Measurements from ENCODE around the gene FMNL1.

The FMNL1 gene

GRCh38 chr17:45256114-45256966, 34.7 kb downstream of the FMNL1 start:
- Histone ChIP-seq H3K9ac (ENCODE audit: insufficient read length, low read depth) (no peak overlapping the region), H3K27me3 (ENCODE audit: insufficient read depth, insufficient read length) (peaks cover 4% of the 10 kb centered on the region), H3K9me3 (ENCODE audit: insufficient read depth, low read length) (no peaks in the 10 kb centered on the region), H3K36me3 (ENCODE audit: insufficient read depth, insufficient read length, low read length) (no peaks in the 10 kb centered on the region), H3K4me3 (ENCODE audit: insufficient read length, low read depth) (no peak overlapping the region), H3K4me1 (ENCODE audit: insufficient read depth, insufficient read length) (peaks cover 6% of the 10 kb centered on the region)
- TF ChIP-seq YY1 (IDR thresholded peaks at IDR 0.05; ENCODE audit: insufficient read depth, insufficient read length): no peak
- no peak for TF ChIP-seq ZNF274 (IDR thresholded peaks at IDR 0.05; ENCODE audit: low read depth, low read length)
- no peak for TF ChIP-seq SUZ12 (IDR thresholded peaks at IDR 0.05; ENCODE audit: extremely low read depth, insufficient read depth, insufficient read length)
- DNase-seq (ENCODE audit: low read depth, low spot score): no peak

DNA sequence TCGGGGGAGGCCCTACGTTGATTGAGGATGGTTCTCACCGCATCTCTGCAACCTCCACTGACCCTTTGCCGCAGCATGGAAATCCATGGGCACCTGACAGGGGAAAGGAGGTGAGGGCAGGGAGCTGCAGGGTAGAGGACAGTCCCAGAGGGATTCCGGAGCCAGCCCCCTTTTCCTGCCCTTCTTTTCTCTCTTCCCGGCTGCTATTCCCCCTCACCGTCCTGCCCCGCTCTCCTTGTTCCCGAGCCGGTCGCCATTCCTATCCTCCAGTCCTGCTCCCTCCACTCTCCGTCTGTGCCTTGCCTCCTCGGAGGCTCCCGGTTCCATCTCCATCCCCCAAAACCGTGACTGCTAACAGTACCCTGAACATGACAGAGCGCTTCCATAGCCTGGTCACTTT, 35.4 kb downstream of the FMNL1 start:
- TF ChIP-seq SUZ12 (IDR thresholded peaks at IDR 0.05; ENCODE audit: extremely low read depth, insufficient read depth, insufficient read length) (no peak), ZNF274 (IDR thresholded peaks at IDR 0.05; ENCODE audit: low read depth, low read length) (no peak), YY1 (IDR thresholded peaks at IDR 0.05; ENCODE audit: insufficient read depth, insufficient read length) (no peak)
- H3K27me3 ChIP-seq (ENCODE audit: insufficient read depth, insufficient read length): peaks cover 8% of the 10 kb centered on the region
- no peak for DNase-seq (ENCODE audit: low read depth, low spot score)
- H3K4me3 ChIP-seq (ENCODE audit: insufficient read length, low read depth): no peak overlapping the region
- peaks cover 7% of the 10 kb centered on the region for H3K4me1 ChIP-seq (ENCODE audit: insufficient read depth, insufficient read length)
- H3K9ac ChIP-seq (ENCODE audit: insufficient read length, low read depth): no peak overlapping the region
- H3K9me3 ChIP-seq (ENCODE audit: insufficient read depth, low read length): no peaks in the 10 kb centered on the region
- H3K36me3 ChIP-seq (ENCODE audit: insufficient read depth, insufficient read length, low read length): no peaks in the 10 kb centered on the region

DNA sequence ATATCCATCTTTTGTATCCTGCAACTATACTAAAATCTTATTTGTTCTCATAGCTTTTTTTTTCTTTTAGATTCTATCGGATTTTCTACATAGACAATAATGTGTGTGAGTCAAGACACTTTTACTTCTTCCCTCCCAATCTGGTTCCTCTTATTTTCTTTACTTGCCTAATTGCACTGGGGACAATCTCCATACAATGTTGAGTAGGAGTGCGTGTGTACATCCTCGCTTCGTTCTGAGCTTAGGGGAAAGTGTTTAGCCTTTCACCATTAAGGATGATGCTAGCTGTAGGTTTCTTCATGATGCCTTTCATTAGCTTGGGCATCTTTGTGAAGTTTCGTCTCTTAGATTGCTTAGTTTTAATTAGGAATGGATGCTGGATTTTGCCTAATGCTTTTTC, 37.3 kb downstream of the FMNL1 start:
- H3K4me1 ChIP-seq (ENCODE audit: insufficient read depth, insufficient read length): peaks cover 13% of the 10 kb centered on the region
- DNase-seq (ENCODE audit: low read depth, low spot score): no peak
- no peak for TF ChIP-seq SUZ12 (IDR thresholded peaks at IDR 0.05; ENCODE audit: extremely low read depth, insufficient read depth, insufficient read length)
- no peak for TF ChIP-seq ZNF274 (IDR thresholded peaks at IDR 0.05; ENCODE audit: low read depth, low read length)
- TF ChIP-seq YY1 (IDR thresholded peaks at IDR 0.05; ENCODE audit: insufficient read depth, insufficient read length): no peak
- H3K36me3 ChIP-seq (ENCODE audit: insufficient read depth, insufficient read length, low read length): peaks cover 15% of the 10 kb centered on the region
- H3K9me3 ChIP-seq (ENCODE audit: insufficient read depth, low read length): no peaks in the 10 kb centered on the region
- no peak overlapping the region for H3K4me3 ChIP-seq (ENCODE audit: insufficient read length, low read depth)
- peaks cover 8% of the 10 kb centered on the region for H3K27me3 ChIP-seq (ENCODE audit: insufficient read depth, insufficient read length)
- H3K9ac ChIP-seq (ENCODE audit: insufficient read length, low read depth): no peak overlapping the region

DNA sequence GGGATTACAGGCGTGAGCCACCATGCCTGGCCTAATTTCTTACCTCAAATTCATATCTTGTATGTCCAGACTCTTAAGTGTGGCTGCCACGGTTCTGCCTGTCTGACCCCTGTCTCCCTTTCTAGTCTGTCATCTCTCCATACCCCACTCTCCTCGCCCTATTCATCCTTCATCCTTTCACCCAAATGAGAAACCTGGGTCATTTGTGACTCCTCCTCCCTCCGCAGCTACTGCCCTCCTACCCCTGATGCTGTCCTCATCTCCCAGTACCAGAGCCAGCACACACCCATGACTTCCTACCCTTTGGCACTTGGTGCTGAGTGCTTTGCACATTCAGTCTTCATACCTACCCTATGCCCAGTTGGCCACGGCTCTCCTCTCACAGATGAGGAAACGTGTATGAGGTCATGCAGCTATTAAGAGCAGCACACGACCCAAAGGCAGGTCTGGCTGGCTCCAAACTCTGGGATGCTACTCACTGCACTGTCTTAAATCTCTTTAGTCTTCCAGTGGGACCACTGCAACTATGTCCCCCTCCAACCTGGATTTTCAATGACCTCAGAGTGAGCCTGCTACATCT, 38.6 kb downstream of the FMNL1 start:
- H3K9ac ChIP-seq (ENCODE audit: insufficient read length, low read depth): no peak overlapping the region
- H3K9me3 ChIP-seq (ENCODE audit: insufficient read depth, low read length): no peaks in the 10 kb centered on the region
- peaks cover 8% of the 10 kb centered on the region for H3K27me3 ChIP-seq (ENCODE audit: insufficient read depth, insufficient read length)
- peaks cover 28% of the 10 kb centered on the region for H3K36me3 ChIP-seq (ENCODE audit: insufficient read depth, insufficient read length, low read length)
- no peak overlapping the region for H3K4me3 ChIP-seq (ENCODE audit: insufficient read length, low read depth)
- no peak for DNase-seq (ENCODE audit: low read depth, low spot score)
- no peak for TF ChIP-seq ZNF274 (IDR thresholded peaks at IDR 0.05; ENCODE audit: low read depth, low read length)
- TF ChIP-seq YY1 (IDR thresholded peaks at IDR 0.05; ENCODE audit: insufficient read depth, insufficient read length): no peak
- TF ChIP-seq SUZ12 (IDR thresholded peaks at IDR 0.05; ENCODE audit: extremely low read depth, insufficient read depth, insufficient read length): no peak
- H3K4me1 ChIP-seq (ENCODE audit: insufficient read depth, insufficient read length): peaks cover 13% of the 10 kb centered on the region

- H3K9ac ChIP-seq (ENCODE audit: insufficient read length, low read depth): peak within 1 kb of the TSS; percentile 76
- no peak for TF ChIP-seq ZNF274 (IDR thresholded peaks at IDR 0.05; ENCODE audit: low read depth, low read length)
- no peak for TF ChIP-seq YY1 (IDR thresholded peaks at IDR 0.05; ENCODE audit: insufficient read depth, insufficient read length)
- no peaks in the 10 kb centered on the region for H3K9me3 ChIP-seq (ENCODE audit: insufficient read depth, low read length)
- no peak for DNase-seq (ENCODE audit: low read depth, low spot score)
- peak within 1 kb of the TSS; percentile 37 for H3K4me3 ChIP-seq (ENCODE audit: insufficient read length, low read depth)
- peaks cover 12% of the 10 kb centered on the region for H3K4me1 ChIP-seq (ENCODE audit: insufficient read depth, insufficient read length)
- peaks cover 41% of the 10 kb centered on the region for H3K36me3 ChIP-seq (ENCODE audit: insufficient read depth, insufficient read length, low read length)
- H3K27me3 ChIP-seq (ENCODE audit: insufficient read depth, insufficient read length): peaks cover 8% of the 10 kb centered on the region
These were observed 40.2 kb downstream of the FMNL1 start, which contains the start of gene SPATA32 for GRCh38 chr17:45261577-45262515. Gene SPATA32, minus strand, starts transcription at chr17:45262094. Its CDS starts 78 bp downstream, at chr17:45262016.

- no peaks in the 10 kb centered on the region for H3K9me3 ChIP-seq (ENCODE audit: insufficient read depth, low read length)
- peaks cover 7% of the 10 kb centered on the region for H3K4me1 ChIP-seq (ENCODE audit: insufficient read depth, insufficient read length)
- peaks cover 51% of the 10 kb centered on the region for H3K36me3 ChIP-seq (ENCODE audit: insufficient read depth, insufficient read length, low read length)
- H3K9ac ChIP-seq (ENCODE audit: insufficient read length, low read depth): peak overlapping the region; percentile 76
- no peak for DNase-seq (ENCODE audit: low read depth, low spot score)
- H3K4me3 ChIP-seq (ENCODE audit: insufficient read length, low read depth): peak overlapping the region; percentile 37
- no peak for TF ChIP-seq ZNF274 (IDR thresholded peaks at IDR 0.05; ENCODE audit: low read depth, low read length)
- no peak for TF ChIP-seq SUZ12 (IDR thresholded peaks at IDR 0.05; ENCODE audit: extremely low read depth, insufficient read depth, insufficient read length)
- TF ChIP-seq YY1 (IDR thresholded peaks at IDR 0.05; ENCODE audit: insufficient read depth, insufficient read length): no peak
- peaks cover 8% of the 10 kb centered on the region for H3K27me3 ChIP-seq (ENCODE audit: insufficient read depth, insufficient read length)
These were observed 41.1 kb downstream of the FMNL1 start for GRCh38 chr17:45262516-45263476.
